ENCODE results near the gene PIK3R5.

GRCh38 chr17:8849311-8850041, 116.0 kb downstream of the PIK3R5 start:
- TF ChIP-seq, protein P1, sequence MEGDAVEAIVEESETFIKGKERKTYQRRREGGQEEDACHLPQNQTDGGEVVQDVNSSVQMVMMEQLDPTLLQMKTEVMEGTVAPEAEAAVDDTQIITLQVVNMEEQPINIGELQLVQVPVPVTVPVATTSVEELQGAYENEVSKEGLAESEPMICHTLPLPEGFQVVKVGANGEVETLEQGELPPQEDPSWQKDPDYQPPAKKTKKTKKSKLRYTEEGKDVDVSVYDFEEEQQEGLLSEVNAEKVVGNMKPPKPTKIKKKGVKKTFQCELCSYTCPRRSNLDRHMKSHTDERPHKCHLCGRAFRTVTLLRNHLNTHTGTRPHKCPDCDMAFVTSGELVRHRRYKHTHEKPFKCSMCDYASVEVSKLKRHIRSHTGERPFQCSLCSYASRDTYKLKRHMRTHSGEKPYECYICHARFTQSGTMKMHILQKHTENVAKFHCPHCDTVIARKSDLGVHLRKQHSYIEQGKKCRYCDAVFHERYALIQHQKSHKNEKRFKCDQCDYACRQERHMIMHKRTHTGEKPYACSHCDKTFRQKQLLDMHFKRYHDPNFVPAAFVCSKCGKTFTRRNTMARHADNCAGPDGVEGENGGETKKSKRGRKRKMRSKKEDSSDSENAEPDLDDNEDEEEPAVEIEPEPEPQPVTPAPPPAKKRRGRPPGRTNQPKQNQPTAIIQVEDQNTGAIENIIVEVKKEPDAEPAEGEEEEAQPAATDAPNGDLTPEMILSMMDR (optimal IDR thresholded peaks at IDR 0.05 in 1 of 3, IDR thresholded peaks at IDR 0.05 in 1 of 3, conservative IDR thresholded peaks at IDR 0.05 in 1 of 3; ENCODE audit: extremely low read depth in 1 of 3, insufficient read depth in 2 of 3, low read length in 3 of 3): no peak
- TF ChIP-seq EZH2 (IDR thresholded peaks at IDR 0.05; ENCODE audit: low read length): no peak
